CD4-positive, alpha-beta T cell treated with Interferon gamma for 1 hour (primary cell): ENCODE data around the gene CFAP45.

Experiments
- DNase-seq: peaks from one replicate; pipeline ENCODE4 v3.0.0-alpha.2; 2020

Gene CFAP45

DNA sequence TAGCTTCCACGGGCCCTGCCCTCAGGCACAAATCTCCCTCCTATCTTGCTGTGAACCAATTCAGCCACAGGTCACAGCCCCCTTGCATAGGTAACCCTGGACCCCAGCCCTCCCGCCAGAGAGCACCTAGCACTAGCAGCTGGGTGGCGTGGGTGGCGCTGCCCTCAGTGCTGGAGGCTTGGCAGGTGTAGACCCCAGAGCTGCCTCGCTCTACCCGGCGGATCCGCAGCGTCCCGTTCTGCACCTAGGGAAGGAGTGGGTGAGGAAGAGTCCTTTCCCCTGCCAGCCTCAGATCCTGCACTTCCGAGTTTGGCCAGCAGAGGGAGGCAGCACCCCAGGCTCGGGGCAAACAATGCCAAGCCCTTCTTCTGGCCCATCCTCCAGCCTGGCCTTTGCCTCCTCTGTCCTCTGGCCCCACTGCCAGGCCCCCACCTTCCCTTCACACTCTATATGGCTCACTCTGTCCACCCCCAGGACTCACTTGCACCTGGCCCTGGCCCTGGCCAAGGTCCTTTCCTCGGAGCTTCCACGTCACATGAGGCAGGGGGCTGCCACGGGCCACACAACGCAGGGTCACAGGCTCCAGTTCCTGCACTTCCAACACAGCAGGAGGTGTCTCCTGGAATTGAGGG, 36.4 kb upstream of the CFAP45 start:
- peak; percentile 70 for DNase-seq

DNA sequence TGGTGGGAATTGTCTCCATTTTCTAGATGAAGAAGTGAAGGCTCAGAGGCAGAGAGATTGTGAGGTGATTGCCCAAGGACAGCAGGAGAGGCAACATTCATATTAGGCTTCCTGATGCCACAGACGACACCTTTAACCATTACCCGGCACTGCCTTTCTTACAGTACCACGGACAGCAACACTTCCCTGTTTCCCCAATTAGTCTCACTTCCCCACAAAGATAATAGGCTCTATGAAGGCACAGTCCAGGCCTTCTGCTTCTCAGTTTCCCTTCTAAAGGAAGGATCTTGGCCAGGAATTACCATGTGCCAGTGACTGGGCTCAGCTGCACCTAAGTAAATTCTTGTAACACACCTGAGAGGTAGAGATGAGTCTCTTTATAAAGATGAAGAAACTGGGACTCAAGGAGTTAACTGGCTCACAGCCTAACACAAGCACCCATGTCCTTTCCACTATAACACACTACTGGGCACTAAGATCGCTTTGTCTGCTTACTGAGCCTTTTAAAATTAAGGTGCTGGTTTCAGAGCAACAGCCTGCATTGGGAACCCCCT, 35.8 kb upstream of the CFAP45 start:
- no peak for DNase-seq

DNA sequence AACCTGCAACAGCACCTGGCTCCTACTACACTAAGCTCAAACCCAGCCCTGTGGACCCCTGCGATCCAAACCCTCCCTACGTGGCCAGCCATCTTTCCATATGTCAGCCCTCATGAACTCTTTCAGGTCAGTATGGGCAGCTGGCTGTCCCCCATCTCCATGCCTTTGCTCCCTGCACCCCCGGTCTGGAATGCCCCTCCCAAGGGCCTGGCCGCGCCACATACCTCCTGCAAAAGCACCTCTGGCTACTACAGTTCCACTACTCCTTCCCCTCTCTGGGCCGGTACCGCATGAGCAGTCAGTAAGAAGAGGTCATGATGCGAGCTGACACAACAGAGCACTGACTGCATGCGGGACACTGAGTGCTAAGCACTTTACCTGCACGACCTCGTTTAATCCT, 35.3 kb upstream of the CFAP45 start:
- no peak for DNase-seq

DNA sequence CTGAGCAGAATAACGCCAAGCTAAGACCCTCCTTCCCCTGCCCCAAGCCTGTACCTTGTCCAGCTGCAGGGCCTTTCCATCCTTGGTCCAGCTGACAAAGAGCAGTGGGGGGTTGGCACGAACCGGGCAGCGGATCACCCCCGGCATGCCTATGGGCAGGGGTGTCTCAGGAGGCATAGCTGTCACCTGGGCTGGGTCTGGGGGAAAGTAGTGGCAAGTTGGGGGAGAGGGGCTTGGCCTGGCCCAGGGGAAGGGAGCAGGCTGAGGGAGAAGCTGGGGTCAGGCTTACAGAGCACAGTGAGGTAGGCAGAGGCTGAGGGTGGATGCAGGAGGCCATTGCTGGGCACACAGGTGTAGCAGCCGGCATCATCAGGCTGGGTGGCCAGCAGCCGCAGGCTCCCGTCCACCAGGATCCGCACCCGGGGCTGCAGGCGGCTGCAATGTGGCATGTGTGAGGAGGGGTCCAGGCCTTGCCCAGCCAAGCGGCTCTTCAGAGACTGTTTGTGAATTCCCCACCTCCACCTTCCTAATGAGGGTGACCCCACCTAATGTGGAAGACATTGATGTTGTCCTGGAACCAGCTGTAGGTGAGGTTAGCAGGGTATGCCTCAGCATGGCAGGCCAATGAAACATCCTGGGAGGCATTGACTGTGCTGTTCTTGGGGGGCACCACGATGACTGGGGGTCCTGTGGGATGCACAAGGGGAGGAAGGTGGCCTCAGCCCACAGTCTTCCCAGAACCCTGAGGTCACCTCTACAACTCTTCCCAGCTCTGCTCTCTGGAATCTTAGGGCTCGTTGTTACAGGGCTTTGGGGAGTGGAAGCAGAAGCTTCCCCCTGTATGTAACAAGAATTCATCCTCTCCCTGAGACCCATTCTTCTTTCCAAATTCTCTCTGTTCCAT, 34.4 kb upstream of the CFAP45 start:
- DNase-seq = no peak

DNA sequence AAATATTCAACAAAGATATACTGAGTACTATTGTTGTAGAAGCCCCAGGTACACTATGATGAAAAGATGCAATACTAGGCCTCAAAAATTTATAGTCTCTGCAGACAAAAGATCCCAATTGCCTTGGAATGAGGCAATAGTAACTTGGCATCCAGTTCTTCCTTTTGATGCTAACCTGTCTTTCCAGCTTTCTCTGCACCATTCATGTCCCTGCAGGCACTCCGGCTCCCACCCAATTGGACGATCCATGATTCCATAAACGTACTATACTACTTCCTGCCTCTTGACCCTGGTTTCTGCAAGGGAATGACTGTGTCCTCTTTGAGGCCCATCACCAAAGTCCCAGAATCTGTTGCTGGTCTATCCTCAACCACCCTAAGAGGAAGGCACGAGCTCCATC, 33.4 kb upstream of the CFAP45 start:
- DNase-seq = no peak

DNA sequence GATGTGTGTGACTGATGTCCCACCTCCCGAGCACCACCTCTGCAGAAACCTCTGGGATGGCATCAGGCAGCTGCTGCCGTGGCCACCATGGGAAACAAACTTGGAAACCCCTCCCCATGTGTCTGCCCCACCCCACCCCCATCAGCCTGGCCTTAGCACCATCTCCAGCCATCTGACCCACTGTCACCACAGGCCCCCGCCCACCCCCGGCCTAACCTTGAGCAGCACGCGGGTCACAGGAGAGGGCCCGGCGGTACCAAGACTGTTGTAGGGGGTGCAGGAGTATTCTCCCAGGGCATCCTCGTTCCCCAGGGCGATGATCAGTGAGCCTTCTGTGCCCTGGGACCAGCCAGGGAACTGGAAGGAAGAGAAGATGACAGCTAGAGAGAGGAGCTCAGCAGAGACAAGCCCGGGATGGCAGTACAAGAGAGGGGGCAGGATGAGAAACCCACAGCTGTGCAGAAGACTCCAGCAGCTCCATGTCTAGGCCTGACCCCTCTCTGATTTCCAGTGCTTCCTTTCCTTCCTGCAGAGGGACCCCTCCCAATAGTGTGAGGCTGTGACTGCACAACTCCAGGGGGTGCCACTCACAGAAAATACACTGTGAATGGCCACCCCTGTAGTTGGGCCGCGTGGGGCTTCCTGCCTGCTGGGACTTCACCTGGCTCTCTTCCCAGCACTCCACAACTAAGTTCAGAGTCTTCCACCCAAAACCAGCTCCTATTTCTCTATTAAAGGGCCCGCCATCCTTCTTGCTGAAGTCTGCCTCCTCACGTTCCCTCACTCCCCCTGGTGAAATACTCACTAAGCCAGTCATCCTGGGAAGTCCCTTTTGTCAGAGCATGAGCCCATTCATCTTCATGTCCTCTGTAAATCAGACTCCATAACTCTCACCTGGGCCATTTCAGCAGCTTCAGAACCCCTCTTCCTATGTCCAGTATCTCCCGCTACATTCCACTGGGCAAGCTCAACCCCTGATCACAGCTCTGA, 32.6 kb upstream of the CFAP45 start:
- DNase-seq = no peak

DNA sequence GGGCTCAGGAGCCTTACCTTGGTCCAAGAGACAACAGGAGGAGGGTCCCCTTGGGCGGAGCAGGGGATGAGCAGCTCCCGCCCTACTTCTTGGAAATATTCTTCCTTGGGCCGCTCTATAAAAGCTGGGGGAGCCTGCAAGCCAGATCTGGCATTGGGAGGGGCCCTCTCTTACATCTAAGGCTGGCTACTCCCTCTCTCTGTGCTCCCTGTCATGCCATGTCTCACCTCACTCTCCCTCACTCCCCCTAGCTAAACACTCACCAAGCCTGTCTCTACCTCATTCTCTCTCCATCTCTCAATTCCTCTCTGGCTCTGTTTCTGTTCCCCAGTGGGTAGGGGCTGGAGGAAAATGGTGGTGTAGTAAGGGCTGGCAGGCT, 31.8 kb upstream of the CFAP45 start:
- no peak for DNase-seq

DNA sequence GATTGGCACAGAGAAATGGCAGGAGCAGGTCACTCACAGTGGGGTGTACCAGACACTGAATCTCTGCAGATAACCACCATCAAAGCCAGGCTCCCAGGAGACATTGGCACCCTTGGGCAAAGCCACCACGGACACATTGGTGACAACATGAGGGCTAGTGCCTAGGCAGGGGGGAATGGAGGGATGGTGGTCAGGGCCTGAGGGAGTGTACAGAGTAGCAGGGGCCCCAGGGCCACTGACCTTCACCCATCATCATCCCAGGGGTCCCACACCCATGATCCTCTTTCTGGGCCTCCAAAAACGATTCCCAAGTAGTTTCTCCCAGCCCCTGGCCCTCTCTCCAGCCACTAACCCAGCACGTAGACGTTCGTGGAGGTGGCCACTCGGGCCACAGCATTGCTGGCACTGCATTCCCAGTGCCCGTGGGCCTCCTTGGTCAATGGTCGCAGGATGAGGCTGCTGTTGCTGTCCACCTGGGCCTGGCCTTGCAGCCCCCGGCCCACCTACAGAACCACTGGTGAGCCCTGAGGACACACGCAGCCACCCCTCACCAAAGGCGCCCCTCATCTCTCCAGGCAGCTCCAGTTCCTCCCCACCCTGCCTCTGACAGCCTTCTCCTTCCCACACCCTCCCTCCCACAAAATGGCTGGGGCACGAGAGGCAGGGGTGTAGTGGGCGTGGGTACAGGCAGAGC, 31.3 kb upstream of the CFAP45 start:
- DNase-seq = no peak

DNA sequence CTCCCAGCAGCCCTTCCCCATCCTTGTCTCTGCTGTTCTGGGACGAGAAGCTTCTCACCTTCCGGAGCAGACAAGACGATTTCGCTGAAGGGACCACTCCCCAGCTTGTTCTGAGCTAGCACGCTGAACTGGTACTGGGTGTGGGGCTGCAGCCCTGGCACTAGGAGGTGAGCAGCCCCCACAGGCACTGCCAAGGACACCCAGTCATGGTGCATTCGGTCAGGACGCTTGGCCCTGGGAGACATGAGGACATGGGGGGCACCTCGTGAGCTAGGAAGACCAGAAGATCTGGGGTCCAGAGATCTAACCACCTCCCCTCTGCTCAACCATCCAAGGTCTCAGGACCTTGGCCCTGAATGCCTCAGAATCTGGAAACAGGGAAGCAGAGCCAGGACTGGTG, 30.7 kb upstream of the CFAP45 start:
- DNase-seq = no peak

DNA sequence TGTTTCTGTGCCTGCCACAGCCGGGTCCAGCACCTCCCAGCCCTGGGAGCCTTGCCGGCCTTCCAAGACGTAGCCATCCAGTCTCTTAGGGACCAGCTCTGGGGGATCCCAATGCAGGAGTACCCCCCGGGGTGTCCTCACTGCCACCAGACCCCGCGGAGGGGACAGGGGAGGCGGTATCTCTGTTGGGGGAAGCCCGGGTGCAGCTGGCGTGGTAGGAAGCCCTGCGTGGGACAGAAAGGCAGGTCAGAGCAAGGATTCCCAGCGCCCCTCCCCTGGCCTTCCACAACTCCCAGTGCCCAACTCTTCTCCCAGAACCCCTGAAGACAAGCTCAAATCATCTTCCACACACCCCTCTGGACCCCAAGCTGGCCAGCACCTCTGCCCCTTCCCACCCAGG, 30.3 kb upstream of the CFAP45 start:
- no peak for DNase-seq

DNA sequence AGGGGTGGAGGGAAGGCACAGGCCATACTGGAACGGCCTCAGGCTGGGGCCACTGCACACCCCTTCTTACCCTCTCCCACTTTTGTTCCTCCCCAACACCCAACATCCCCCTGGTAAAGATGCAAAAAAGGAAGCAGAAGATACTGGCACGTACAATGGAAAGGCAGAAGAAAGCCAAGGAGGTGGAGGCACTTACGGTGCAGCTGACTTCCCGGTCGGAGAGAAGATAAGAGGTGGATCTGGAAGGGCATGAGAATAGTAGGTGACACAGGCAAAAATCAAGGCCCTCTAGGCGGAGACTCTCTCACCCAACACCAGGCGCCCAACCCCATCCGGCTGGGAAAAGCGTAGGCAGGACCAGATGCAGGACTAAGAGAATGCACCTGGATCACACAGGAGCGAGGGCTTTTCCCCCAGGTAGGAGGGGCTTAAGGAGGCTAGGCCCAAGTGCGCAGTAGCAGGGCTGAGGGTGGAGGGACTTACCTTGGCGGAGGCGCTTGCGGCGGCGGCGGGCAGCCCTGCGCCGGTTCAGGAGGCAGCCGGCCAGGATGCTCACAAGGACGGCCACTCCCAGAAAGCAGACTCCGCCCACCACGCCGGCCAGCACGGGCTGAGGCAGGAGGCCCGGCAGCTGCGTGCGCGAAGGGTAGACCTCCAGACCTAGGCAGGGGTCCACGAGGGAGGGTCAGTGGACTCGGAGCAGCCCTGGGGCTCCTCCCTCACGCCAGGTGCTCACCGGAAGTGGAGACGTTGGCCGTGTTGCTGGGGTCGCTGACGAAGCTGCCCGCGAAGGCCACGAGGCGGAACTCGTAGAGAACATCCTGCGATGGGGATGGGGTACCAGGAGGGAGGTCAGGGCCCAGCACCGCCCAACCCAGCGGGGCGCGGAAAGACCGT, 29.4 kb upstream of the CFAP45 start:
- no peak for DNase-seq

DNA sequence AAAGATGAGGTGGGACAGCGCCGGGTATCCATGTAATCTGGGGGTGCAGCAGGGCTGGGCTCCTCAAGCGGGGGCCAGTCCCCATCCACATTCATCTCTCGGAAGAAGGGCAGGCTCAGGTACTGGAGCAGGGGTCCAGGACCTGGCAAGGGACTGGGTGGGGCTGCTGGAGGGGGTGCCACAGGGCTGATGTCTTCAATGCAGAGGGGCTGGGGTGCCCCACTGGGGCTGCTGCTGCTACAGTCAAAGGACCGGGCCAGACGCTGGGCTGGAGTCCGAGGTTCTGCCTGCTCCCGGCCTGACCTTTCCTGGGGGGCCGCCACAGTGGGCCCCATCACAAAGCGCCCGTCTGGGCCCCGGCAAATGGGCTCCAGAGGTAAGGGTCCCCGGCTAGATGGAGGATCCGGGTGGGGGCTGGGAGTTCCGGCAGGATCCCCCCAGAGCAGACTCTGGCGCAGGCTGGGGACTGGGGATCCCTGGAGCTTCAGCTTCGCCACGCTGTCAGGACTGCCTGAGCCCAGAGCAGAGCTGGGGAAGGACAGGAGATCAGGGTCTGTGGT, 28.6 kb upstream of the CFAP45 start:
- DNase-seq = no peak

DNA sequence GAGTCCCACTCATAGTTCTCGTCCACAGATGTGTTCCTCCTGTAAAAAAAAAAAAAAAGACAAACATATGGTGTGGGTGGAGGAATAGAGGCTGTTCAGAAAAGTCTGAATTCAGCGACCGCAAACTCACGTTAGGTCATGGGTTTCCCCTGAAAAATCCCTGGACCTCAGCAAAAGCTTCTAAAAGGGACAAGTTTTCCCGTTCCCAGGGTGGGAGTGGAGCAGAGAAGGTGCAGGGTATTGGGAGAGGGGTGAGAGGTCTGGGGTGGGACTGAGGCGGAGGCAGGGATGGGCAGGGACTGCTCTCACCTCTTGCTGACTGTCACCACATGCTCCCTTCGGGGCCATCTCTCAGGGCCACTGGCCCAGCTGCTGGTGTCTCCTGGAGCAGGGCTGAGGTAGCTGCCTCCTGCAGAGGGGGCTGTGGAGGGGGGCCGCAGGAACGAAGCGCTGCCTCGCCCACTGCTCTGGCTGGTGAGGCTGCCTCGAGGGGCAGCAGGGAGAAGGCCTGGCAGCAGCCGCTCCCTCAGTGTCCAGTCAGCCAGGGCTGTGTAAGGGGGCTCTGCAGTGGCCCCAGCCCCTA, 28.0 kb upstream of the CFAP45 start:
- DNase-seq = no peak

DNA sequence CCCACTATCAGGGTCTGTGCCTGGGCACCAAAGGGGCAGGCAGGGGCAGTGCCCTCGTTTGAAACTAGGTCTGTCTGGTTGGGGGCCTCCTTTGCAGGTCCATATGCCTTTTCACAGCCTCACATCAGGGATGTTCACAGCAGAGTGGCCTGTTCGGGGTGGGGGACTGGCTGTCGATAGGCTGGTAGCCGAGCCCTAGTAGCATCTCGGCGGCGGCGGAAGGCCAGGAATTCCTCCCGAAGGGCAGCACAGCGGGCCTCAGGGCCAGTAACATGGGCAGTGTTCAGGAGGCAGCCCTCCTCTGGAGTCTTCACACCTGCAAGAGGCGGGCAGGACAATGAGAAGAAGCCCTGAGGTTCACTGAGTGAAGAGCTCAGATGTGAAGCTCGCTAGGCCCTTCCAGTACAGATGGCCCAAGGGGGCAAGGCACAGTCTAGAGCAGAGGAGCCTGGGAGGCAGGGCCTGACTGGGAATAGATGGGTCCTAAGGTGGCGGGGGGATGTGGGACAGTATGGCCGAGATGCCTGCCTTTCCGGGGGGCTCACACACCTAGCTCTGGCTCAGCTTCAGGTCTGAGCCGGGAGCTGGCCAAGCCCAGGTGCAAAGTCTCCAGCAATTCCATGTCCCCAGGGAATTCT, 27.4 kb upstream of the CFAP45 start:
- DNase-seq = no peak

DNA sequence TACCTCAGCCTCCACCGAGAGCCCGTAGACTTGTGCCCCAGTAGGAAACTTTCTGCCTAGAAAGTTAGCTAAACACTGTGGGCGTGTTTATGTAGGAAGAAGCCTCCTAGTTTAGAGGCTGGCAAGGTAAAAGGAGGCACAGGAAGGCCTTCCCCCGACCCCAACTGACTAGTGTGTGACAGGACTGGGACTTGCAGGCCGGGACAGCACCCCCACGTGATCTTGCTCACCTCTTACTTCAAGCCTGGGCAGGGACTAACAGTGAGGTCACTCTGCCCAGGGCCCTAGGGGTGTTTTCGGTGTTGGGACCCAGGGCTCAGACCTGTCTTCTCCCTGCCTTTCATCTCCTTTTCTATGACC, 25.7 kb upstream of the CFAP45 start:
- DNase-seq = no peak

DNA sequence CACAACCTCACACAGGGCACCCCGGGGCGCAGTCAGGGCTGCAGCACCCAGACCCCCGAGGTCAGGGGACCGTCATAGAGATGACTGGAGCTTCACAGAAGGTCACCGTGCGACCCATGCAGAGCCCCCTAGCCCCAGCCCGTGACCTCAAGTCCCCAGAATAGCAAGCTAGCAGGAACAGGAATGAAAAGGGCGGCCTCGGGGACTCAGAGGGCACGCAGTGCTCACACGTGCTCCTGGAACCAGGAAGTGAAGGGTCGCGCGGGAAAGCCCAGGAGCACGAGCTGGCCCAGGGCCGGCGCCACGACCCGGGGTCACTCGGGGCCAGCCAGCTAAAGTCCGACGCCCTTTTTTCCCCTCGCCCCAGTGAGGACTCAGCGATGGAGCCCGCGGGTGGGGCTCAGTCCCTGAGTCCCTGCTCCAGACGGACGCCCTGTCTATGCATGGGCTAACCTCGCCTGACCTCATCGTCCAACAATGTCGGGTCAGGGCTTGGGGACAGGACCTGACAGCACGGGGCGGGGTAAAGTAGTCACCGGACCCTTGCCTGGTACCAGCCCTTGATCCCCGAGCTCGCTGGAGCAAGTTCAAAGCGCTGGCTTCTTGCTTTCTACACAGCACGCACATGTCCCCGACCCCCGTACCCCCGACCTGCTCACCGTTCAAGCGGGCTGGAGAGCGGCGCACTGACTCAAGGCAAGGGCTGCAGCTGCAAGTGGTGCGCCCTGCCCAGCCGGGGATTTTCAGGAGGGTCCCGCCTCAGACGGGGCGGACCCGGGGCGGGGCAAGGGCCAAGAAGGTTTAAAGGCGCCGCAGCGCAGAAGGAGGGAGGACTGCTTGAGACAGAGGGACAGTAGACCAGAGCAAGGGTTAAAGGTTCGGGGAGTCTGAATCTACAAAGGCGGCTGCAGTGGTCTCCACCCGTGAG, 25.1 kb upstream of the CFAP45 start, which contains the start of gene TAGLN2:
TAGLN2 (minus strand) TSS at position 717 of the 928 bp plus-strand sequence. CDS start 4,998 bp downstream, outside the sequence.
- peak; percentile 94 for DNase-seq

DNA sequence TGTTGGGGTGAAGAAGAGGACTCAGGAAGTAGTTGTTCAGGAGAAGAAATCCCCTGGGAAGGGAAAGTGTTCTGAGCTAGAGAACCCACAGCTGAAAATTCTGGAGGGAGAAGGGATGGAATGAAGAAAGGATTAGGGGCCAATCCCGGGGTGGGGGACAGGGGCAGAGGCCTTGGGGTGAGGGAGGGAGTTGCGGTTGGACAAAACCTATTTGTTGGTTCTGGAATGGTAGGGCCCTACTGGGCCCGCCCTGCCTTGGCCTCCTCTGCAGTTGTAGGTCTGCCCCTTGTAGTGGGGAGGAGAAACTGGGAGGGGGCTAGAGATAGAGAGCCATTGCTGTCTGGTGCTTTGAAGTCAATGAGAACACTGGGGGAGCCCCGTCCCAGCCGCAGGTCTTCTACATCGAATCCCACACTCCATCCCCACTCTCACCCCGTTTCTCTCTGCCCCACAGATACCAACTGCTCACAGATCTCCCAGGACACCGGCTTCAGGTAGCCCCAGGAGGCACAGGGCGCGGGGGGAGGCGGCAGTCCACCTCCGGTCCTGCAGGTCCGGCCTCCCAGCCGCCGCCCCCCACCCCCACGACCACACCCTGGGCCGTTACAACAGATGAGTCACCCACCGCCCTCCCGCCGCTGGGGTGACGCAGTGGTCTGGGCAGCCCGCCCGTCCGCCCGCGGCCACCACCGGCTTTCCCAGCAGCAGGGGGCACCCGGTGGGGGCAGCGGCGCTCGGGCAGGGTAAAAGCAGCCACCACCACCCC, 24.2 kb upstream of the CFAP45 start:
- DNase-seq = peak; percentile 85
